Measurements from ENCODE around the gene GRXCR1.

- TF ChIP-seq, protein P1, sequence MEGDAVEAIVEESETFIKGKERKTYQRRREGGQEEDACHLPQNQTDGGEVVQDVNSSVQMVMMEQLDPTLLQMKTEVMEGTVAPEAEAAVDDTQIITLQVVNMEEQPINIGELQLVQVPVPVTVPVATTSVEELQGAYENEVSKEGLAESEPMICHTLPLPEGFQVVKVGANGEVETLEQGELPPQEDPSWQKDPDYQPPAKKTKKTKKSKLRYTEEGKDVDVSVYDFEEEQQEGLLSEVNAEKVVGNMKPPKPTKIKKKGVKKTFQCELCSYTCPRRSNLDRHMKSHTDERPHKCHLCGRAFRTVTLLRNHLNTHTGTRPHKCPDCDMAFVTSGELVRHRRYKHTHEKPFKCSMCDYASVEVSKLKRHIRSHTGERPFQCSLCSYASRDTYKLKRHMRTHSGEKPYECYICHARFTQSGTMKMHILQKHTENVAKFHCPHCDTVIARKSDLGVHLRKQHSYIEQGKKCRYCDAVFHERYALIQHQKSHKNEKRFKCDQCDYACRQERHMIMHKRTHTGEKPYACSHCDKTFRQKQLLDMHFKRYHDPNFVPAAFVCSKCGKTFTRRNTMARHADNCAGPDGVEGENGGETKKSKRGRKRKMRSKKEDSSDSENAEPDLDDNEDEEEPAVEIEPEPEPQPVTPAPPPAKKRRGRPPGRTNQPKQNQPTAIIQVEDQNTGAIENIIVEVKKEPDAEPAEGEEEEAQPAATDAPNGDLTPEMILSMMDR (IDR thresholded peaks at IDR 0.05): no peak
- TF ChIP-seq ZFX (IDR thresholded peaks at IDR 0.05; ENCODE audit: borderline replicate concordance): no peak
Observed at GRCh38 chr4:42904986-42905385, 12.5 kb downstream of the GRXCR1 start.

Data from 22Rv1 (cell line).